Measurements from ENCODE around the gene KCNA5. TPM values are rescaled to one million over a fixed set of nuclear protein-coding genes. Genes with fewer than 3 reads are reported as not detected.

The KCNA5 gene
- not detected in 2 replicates for total RNA-seq

GRCh38 chr12:5043589-5044419, at the start of gene KCNA5:
TSS of gene KCNA5 (plus strand) at chr12:5043879. CDS start at chr12:5044148, 269 bp downstream.

Other genes with a start within 250 kb of the KCNA5 start
- gene KCNA1, start 134.0 kb upstream of the KCNA5 start, total RNA-seq = not detected in 2 replicates

All from mammary microvascular endothelial cell (primary cell).